T1000 (cell line): Measurements from ENCODE around the gene KIF1B.
A peak's percentile ranks its signal among the peaks of the same experiment; 100 is the strongest.

Experiments used
- DNase-seq: peaks from one replicate; lab custom pipeline; 2025; ENCODE audit warnings: mixed read lengths; lab: John Stamatoyannopoulos, UW

KIF1B gene

GRCh38 chr1:10209905-10210810 is at the start of gene KIF1B:
TSS of gene KIF1B (plus strand) at chr1:10210570. CDS start at chr1:10232329, 21,759 bp downstream.
- DNase-seq, result peak; percentile 98

GRCh38 chr1:10160907-10161490 is 49.4 kb upstream of the KIF1B start:
- DNase-seq, result no peak

DNA sequence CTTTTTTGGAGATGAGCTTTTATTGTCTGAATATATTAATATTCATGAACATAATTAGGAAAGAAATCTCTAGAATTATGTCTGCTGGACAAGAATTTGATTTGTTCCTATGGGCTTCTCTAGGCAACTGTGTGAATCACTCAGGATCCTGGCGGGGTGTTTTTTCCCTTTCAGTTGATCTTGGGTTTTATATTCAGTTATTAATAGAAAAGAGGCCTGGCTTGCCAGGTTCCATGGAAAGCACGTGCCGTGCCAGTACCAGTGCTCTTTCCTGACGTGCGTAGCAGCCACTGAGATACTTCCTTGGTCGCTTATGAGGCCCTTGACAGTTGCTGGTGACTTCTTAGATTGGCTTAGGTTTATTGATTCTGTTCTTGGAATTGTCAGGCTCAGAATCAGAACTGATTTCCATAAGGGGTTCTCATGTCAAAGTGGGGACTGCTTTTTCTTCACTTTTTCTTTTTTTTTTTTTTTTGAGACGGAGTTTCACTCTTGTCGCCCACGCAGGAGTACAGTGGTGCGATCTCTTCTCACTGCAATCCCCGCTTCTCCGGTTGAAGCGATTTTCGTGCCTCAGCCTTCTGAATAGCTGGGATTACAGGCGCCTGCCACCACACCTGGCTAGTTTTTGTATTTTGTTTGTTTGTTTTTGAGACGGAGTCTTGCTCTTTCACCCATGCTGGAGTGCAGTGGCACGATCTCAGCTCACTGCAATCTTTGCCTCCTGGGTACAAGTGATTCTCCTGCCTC is 48.7 kb upstream of the KIF1B start:
- DNase-seq, result no peak

- no peak for DNase-seq
Measured at GRCh38 chr1:10168912-10169514, 41.4 kb upstream of the KIF1B start.

GRCh38 chr1:10170239-10170574 is 40.2 kb upstream of the KIF1B start:
- no peak for DNase-seq

DNA sequence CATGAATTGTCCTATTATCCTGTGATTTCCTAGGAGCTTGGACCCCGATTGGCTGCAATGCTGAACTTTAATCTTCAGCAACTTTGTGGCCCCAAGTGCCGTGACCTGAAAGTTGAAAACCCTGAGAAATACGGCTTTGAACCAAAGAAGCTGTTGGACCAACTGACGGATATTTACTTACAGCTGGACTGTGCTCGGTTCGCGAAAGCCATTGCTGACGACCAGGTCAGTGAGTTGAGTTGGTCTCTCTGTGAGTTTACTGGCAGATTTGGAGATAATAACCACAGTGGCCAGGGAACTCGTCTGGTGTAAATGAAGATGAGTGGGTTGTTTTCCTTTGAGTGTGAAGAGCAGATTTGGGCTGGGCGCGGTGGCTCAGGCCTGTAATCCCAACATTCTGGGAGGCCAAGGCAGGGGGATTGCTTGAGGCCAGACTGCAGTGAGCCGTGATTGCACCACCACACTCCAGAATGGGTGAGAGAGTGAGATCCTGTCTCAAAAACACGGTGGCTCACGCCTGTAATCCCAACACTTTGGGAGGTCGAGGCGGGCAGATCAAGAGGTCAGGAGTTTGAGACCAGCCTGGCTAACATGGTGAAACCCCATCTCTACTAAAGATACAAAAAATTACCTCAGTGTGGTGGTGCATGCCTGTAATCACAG is 39.1 kb upstream of the KIF1B start:
- no peak for DNase-seq

GRCh38 chr1:10171995-10172669 is 38.2 kb upstream of the KIF1B start:
- DNase-seq, result no peak

DNA sequence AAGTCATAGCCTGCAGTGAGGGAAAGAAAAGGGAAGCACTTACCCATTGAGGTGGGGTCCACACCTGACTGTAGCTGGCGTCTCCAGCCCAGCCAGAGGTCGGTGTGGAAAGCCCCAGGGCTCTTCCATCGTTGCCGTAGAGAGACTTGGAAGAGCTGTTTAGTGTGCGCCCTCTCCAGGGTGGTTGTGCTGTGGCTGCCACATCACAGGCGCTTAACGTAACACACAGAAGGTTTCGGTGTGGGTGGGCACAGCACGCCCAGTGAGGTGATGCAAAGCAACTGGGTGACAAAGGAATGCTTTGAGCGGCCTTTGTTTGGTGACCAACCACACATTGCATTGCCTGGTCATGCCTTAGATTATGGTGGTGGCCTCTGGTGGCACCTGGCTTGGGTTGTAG is 36.8 kb upstream of the KIF1B start:
- DNase-seq, result no peak

DNA sequence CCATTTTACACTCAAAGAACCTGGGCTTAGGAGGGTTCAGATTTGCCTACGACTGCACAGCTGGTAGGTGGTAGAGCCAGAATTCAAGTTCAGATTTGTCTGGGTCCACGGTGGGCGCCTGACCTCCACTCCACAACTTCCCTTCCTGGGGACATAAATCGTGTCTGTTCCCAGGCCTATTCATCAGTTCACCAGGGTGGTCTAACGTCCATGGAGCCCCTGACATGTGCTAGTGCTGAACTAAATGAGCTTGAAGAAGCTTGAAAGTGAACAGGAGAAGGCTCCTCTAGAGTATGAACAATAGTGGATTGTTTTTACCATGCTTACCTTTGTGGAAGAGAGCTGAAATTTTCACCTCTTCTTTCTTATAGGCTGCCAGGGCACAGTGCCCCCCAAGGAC is 32.5 kb upstream of the KIF1B start:
- no peak for DNase-seq

- no peak for DNase-seq
Measured at GRCh38 chr1:10178597-10179405, 31.6 kb upstream of the KIF1B start.

- DNase-seq, result no peak
Measured at GRCh38 chr1:10179406-10180091, 30.8 kb upstream of the KIF1B start.

DNA sequence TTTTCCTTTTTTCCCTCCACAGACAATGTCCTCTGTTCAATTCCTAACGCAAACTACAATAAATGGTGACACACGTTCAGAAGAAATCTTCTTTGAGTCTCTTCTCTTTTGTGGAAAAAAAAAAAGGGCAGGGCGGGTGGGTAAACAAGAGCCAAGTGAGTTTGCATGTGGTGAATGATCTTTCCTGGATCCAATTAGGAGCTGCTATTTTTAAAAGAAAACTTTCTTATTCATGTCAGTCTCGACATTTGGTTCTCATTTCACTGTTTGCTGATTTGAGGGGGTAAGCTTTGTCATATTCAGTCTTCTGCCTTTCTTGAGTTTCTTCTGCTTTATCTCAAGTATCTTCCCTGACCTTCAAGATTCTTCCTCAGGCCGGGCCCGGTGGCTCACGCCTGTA is 29.2 kb upstream of the KIF1B start:
- no peak for DNase-seq

- DNase-seq, result no peak
Measured at GRCh38 chr1:10185759-10186158, 24.6 kb upstream of the KIF1B start.

GRCh38 chr1:10186331-10187025 is 23.9 kb upstream of the KIF1B start:
- DNase-seq, result no peak

DNA sequence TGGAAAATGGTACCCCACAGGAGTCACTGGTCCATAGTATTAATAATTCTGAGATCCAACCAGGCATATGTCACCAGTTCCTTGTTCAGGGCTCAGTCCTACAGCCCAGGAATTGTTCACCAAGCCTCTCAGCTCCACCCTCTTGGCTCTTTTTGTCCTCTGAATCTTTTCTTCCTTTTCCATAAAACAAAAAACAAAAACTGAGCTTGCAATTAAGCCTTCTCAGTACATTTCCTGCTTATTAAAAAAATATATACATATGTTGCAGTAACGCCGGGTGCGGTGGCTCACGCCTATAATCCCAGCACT is 23.4 kb upstream of the KIF1B start:
- DNase-seq, result no peak

DNA sequence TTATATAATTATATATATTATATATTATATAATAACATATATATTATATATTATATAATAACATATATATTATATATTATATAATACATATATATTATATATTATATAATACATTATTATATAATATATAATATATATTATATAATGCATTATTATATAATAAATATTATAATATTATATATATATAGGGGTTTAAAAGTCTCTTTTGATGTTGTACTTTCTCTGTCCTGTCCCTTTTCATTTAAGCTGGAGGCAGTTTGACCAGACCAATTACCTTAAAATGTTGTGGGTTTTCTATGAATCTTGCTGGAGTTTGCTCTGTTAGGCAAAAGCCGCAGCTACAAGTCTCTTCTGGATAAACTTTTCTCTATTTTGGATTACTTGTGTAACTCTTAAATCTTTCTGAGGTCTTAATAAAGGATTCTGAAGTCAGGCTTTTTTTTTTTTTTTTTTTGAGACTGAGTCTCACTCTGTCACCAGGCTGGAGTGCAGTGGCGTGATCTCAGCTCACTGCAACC is 22.2 kb upstream of the KIF1B start:
- DNase-seq, result no peak

DNA sequence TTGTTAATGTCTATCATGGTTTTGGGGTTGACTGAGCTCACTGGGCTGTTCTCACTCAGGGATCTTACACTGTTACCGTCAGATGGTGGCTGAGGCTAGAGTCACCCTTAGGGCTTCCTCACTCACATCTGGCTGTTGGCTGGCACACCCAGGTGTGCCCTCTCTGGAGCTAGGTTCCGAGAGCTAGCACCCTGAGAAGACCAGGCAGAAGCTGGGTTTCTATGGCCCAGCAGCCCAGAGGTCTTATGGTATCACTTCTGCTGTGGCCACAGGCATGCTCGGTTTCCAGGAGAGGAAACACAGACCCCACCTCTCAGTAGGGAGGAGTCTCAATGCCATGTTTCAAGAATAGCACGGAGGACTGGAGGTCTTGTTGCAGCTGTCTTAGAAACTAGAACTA is 20.7 kb upstream of the KIF1B start:
- DNase-seq, result no peak

- DNase-seq, result no peak
Measured at GRCh38 chr1:10192263-10192662, 18.1 kb upstream of the KIF1B start.

DNA sequence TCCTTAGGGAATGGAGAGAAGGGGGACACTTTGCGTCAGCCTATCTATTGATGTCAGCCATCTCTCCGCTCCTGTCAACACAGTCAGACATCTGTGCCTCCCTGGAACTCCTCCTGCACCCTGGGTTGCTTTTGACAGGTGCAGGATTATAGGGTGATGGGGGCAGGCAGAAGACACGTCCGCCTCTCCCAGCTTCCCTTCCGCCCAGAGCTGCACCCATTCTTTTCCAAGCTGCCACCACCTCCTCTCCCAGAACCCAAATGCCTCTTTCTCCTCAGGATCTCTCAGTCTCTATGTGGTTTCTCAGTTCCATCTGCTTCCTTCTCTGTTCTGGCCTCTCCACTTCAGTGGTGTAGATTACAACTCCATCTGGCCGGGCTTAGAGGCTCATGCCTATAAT is 17.1 kb upstream of the KIF1B start:
- DNase-seq, result no peak
